KMS-11 (cell line): ENCODE data around the gene GSTA3.
"Not testable (repeated sequence)": the region's sequence is repeated elsewhere in the genome, so short reads cannot be mapped to it uniquely, and the experiment has no call there.

Experiments
- H2AFZ ChIP-seq: fragments of 200-600 bp; sonication (generic); 2 replicates; pipeline ENCODE4 v1.6.1; 2016; ENCODE audit warnings: antibody characterized with exemption, mixed run types, low read depth
- H3K27ac ChIP-seq: fragments of 200-600 bp; sonication (generic); 2 replicates; pipeline ENCODE4 v1.6.1; 2016; ENCODE audit warnings: mild to moderate bottlenecking, mixed run types
- H3K27me3 ChIP-seq: fragments of 200-600 bp; sonication (generic); 2 replicates; pipeline ENCODE4 v1.6.1; 2017; ENCODE audit warnings: mild to moderate bottlenecking, low read depth, mixed run types, moderate library complexity; ENCODE audit not compliant: insufficient read depth
- H3K36me3 ChIP-seq: fragments of 200-600 bp; sonication (generic); 2 replicates; pipeline ENCODE4 v1.6.1; 2017; ENCODE audit warnings: mild to moderate bottlenecking, mixed run types; ENCODE audit not compliant: insufficient read depth
- H3K4me1 ChIP-seq: fragments of 200-600 bp; sonication (generic); 2 replicates; pipeline ENCODE4 v1.6.1; 2016; ENCODE audit warnings: mild to moderate bottlenecking, low read depth, mixed run types; ENCODE audit not compliant: poor library complexity, severe bottlenecking
- H3K4me2 ChIP-seq: fragments of 200-600 bp; sonication (generic); 2 replicates; pipeline ENCODE4 v1.7.0; 2016; ENCODE audit warnings: mild to moderate bottlenecking, mixed run types
- H3K4me3 ChIP-seq: fragments of 200-600 bp; sonication (generic); IDR thresholded peaks from 2 replicates; pipeline ENCODE4 v1.6.1; 2017; ENCODE audit warnings: low read depth, low read length, mixed read lengths; ENCODE audit not compliant: insufficient read depth
- H3K79me2 ChIP-seq: fragments of 200-600 bp; sonication (generic); 2 replicates; pipeline ENCODE4 v1.6.1; 2016; ENCODE audit warnings: low read depth, mixed run types; ENCODE audit not compliant: insufficient read depth
- H3K9ac ChIP-seq: fragments of 200-600 bp; sonication (generic); 2 replicates; pipeline ENCODE4 v1.6.1; 2016; ENCODE audit warnings: mild to moderate bottlenecking, mixed run types
- H4K20me1 ChIP-seq: fragments of 200-600 bp; sonication (generic); 2 replicates; pipeline ENCODE4 v1.6.1; 2016; ENCODE audit warnings: mild to moderate bottlenecking, mixed run types; ENCODE audit not compliant: insufficient read depth
- TF ChIP-seq, protein P1 (sequence below): fragments of 200-600 bp; sonication (generic); conservative IDR thresholded peaks from 2 replicates; pipeline ENCODE4 v1.6.1; 2017; ENCODE audit warnings: low read depth, mild to moderate bottlenecking, antibody characterized with exemption, low read length, moderate library complexity, mixed read lengths

The GSTA3 gene

DNA sequence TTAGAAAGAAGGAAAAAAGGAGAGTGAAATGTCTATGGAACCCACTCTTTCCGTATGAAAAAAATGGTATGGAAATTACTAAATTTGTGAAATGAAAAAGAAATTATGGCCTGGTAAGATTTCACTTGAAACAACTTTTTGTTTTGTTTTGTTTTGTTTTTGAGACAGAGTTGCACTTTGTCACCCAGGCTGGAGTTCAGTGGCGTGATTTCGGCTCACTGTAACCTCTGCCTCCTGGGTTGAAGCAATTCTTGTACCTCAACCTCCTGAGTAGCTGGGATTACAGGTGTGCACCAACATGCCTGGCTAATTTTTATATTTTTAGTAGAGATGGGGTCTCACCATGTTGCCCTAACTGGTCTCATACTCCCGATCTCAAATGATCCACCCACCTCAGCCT, 51.1 kb downstream of the GSTA3 start:
- Histone ChIP-seq H3K27ac (no peak overlapping the region), H3K36me3 (no peaks in the 10 kb centered on the region), H3K4me1 (peaks cover 40% of the 10 kb centered on the region), H3K4me3 (no peak overlapping the region), H3K79me2 (no peaks in the 10 kb centered on the region), H3K9ac (no peak overlapping the region), H3K27me3 (peaks cover 4% of the 10 kb centered on the region), H3K4me2 (no peak overlapping the region), H2AFZ (no peak overlapping the region), H4K20me1 (no peaks in the 10 kb centered on the region)
- TF ChIP-seq, protein P1, sequence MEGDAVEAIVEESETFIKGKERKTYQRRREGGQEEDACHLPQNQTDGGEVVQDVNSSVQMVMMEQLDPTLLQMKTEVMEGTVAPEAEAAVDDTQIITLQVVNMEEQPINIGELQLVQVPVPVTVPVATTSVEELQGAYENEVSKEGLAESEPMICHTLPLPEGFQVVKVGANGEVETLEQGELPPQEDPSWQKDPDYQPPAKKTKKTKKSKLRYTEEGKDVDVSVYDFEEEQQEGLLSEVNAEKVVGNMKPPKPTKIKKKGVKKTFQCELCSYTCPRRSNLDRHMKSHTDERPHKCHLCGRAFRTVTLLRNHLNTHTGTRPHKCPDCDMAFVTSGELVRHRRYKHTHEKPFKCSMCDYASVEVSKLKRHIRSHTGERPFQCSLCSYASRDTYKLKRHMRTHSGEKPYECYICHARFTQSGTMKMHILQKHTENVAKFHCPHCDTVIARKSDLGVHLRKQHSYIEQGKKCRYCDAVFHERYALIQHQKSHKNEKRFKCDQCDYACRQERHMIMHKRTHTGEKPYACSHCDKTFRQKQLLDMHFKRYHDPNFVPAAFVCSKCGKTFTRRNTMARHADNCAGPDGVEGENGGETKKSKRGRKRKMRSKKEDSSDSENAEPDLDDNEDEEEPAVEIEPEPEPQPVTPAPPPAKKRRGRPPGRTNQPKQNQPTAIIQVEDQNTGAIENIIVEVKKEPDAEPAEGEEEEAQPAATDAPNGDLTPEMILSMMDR, result no peak

DNA sequence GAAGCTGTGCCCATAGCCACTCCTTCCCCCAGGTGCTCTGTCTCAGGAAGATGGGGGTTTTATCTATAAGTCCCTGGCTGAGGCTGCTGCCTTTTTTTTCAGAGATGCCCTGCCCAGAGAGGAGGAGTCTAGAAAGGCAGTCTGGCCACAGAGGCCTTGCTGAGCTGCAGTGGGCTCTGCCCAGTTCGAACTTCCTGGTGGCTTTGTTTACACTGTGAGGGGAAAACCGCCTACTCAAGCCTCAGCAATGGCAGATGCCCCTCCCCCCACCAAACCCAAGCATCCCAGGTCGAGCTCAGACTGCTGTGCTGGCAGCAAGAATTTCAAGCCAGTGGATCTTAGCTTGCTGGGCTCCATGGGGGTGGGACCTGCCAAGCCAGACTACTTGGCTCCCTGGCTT, 53.4 kb downstream of the GSTA3 start:
- Histone ChIP-seq H2AFZ (peak overlapping the region; percentile 68; the same call in 1 of the 2 replicates), H3K4me2 (peak overlapping the region; percentile 68), H3K4me1 (peaks cover 37% of the 10 kb centered on the region)
- not testable (repeated sequence) for H4K20me1 ChIP-seq, H3K79me2 ChIP-seq, H3K4me3 ChIP-seq, H3K27ac ChIP-seq, H3K9ac ChIP-seq, H3K27me3 ChIP-seq, H3K36me3 ChIP-seq

DNA sequence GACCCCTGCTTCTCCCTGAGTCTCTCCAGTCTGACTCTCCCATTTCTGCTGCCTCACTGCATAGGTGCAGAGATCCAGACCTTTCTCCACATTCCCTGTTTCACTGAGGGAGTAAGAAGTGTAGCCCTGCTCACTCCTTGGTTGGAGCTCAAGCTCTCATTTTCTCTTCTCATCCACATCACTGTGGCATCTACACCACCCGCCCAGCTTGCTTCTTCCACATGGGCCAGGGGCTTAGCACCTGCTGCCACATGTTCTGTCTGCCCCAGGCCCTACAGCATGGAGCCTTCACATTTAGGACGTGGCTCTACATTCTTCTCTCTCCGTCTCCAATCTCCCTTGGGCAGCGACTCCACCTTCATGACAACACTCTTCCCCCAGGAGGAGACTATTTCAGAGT, 60.4 kb downstream of the GSTA3 start:
- Histone ChIP-seq H3K4me2 (no peak overlapping the region), H3K79me2 (no peaks in the 10 kb centered on the region), H3K27ac (no peak overlapping the region), H3K4me3 (no peak overlapping the region), H3K27me3 (0 out of 2 replicates have a peak, but pooled peaks cover 3% of the 10 kb centered on the region), H3K4me1 (no peaks in the 10 kb centered on the region), H4K20me1 (no peaks in the 10 kb centered on the region), H3K9ac (no peak overlapping the region), H3K36me3 (no peaks in the 10 kb centered on the region), H2AFZ (no peak overlapping the region)
- TF ChIP-seq, protein P1, result no peak
